Vagina (tissue), 2 donors: ENCODE data around the gene LCAT. TPM values are rescaled to one million over a fixed set of nuclear protein-coding genes. Genes with fewer than 3 reads are reported as not detected.

Source experiments
- DNase-seq, 2 donors: peaks; one replicate each; pipeline ENCODE4 v3.0.0-alpha.2; 2017; ENCODE audit errors: extremely low spot score in 2 of 2
- H3K27ac ChIP-seq: fragments of 200-600 bp; sonication (generic); one replicate; pipeline ENCODE4 v1.5.1; 2019
- H3K27me3 ChIP-seq: fragments of 200-600 bp; sonication (generic); one replicate; pipeline ENCODE4 v1.5.1; 2019
- H3K36me3 ChIP-seq, 2 donors: fragments of 200-600 bp; sonication (generic); one replicate each; pipeline ENCODE4 v1.5.1; 2017 to 2019
- H3K4me1 ChIP-seq: fragments of 200-600 bp; sonication (generic); one replicate; pipeline ENCODE4 v1.5.1; 2019
- H3K4me3 ChIP-seq, 2 donors: fragments of 200-600 bp; sonication (generic); 1 replicate in 1 of 2; 2 replicates in 1 of 2; pipeline ENCODE4 v1.5.1; 2016 to 2019
- H3K9me3 ChIP-seq: fragments of 200-600 bp; sonication (generic); one replicate; pipeline ENCODE4 v1.5.1; 2019
- POLR2A ChIP-seq, 2 donors: fragments of 450-650 bp; IDR thresholded peaks; one replicate each; pipeline ENCODE4 v1.6.1; 2017; ENCODE audit warnings: antibody characterized with exemption in 2 of 2, mild to moderate bottlenecking in 2 of 2, moderate library complexity in 2 of 2
- POLR2AphosphoS5 ChIP-seq, 2 donors: sonication (generic); formaldehyde crosslinking; IDR thresholded peaks; one replicate each; pipeline ENCODE4 v1.9.0; 2017; ENCODE audit warnings: antibody characterized with exemption in 2 of 2, mild to moderate bottlenecking in 2 of 2, low read depth in 1 of 2; ENCODE audit not compliant: insufficient read depth in 1 of 2
- intact Hi-C: fragments of 100-400 bp; cut with DNase I; formaldehyde crosslinking; loops from one replicate; pipeline ENCODE4 v1.15.1; 2023
- total RNA-seq: library from RNA; depleted of rRNA; stranded (reverse); fragments of >200 nt; gene quantifications from one replicate; pipeline ENCODE4 v1.2.3, GENCODE V29; 2016
- TF ChIP-seq, protein P1 (sequence below), 3 experiments: fragments of 450-650 bp in 2 of 3; fragments of 200-600 bp in 1 of 3; sonication (generic) in 1 of 3; IDR thresholded peaks; one replicate each; pipeline ENCODE4 v1.5.1; 2017 to 2019; ENCODE audit warnings: antibody characterized with exemption in 3 of 3, mild to moderate bottlenecking in 2 of 3, moderate library complexity in 2 of 3

The LCAT gene
- total RNA-seq, 1 donor from 2014 or later, result 33.4 TPM

DNA sequence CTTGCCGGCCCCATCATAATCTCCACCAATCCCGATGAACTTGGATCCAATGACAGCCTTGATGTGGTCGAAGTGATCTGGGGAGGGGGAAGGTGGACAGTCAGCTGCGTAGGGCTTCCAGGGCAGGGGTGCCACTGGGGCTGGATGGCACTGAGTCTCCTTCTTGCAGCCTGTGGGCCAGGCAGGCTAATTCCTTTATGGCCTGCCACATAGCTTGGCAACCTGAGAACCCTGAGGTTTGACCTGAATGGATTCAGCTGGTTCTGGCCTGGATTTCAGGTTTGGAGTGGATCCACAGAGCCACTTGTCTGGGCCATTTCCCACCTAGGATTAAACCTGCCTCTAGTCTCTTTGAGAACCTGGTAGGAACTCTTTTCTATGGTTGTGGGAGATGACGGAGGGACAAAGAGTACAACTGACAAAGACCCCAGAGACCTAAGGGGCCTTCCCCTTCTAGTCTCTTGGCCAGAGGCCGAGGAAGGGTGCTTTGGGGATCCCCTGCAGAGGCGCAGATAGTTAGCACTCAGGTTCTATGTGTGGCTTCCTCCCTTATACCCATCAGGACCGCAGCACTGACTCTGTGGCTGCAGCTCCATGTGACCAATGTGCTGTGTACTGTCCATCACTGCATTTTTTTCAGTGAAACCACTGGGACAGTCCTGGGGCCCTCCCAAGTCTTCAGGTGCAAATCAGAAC, 45.5 kb upstream of the LCAT start:
- Histone ChIP-seq H3K9me3 (no peaks in the 10 kb centered on the region), H3K4me1 (peaks cover 13% of the 10 kb centered on the region), H3K36me3 (no peaks in the 10 kb centered on the region), H3K27ac (no peak overlapping the region), H3K4me3 (no peak overlapping the region), H3K27me3 (no peaks in the 10 kb centered on the region)
- TF ChIP-seq POLR2A (IDR thresholded peaks at IDR 0.05) (no peak), POLR2AphosphoS5 (IDR thresholded peaks at IDR 0.05; ENCODE audit: insufficient read depth in 1 of 2, low read depth in 1 of 2) (no peak)
- TF ChIP-seq, protein P1, sequence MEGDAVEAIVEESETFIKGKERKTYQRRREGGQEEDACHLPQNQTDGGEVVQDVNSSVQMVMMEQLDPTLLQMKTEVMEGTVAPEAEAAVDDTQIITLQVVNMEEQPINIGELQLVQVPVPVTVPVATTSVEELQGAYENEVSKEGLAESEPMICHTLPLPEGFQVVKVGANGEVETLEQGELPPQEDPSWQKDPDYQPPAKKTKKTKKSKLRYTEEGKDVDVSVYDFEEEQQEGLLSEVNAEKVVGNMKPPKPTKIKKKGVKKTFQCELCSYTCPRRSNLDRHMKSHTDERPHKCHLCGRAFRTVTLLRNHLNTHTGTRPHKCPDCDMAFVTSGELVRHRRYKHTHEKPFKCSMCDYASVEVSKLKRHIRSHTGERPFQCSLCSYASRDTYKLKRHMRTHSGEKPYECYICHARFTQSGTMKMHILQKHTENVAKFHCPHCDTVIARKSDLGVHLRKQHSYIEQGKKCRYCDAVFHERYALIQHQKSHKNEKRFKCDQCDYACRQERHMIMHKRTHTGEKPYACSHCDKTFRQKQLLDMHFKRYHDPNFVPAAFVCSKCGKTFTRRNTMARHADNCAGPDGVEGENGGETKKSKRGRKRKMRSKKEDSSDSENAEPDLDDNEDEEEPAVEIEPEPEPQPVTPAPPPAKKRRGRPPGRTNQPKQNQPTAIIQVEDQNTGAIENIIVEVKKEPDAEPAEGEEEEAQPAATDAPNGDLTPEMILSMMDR (IDR thresholded peaks at IDR 0.05), result no peak
- DNase-seq, result no peak
- intact Hi-C loops, result no loop called here

GRCh38 chr16:67988675-67989074, 44.8 kb upstream of the LCAT start:
- TF ChIP-seq POLR2A (IDR thresholded peaks at IDR 0.05), result no peak
- TF ChIP-seq, protein P1 (IDR thresholded peaks at IDR 0.05), result no peak
- no peak for TF ChIP-seq POLR2AphosphoS5 (IDR thresholded peaks at IDR 0.05; ENCODE audit: insufficient read depth in 1 of 2, low read depth in 1 of 2)
- DNase-seq, result no peak
- no peak overlapping the region for H3K27ac ChIP-seq
- no peaks in the 10 kb centered on the region for H3K27me3 ChIP-seq
- intact Hi-C loops, result no loop called here
- no peaks in the 10 kb centered on the region for H3K36me3 ChIP-seq
- no peak overlapping the region for H3K4me3 ChIP-seq
- peaks cover 10% of the 10 kb centered on the region for H3K4me1 ChIP-seq
- no peaks in the 10 kb centered on the region for H3K9me3 ChIP-seq

GRCh38 chr16:67987460-67988160, 43.7 kb upstream of the LCAT start:
- no peak overlapping the region for H3K27ac ChIP-seq
- TF ChIP-seq POLR2AphosphoS5 (IDR thresholded peaks at IDR 0.05; ENCODE audit: insufficient read depth in 1 of 2, low read depth in 1 of 2) (no peak), POLR2A (IDR thresholded peaks at IDR 0.05) (no peak)
- TF ChIP-seq, protein P1 (IDR thresholded peaks at IDR 0.05), result no peak

DNA sequence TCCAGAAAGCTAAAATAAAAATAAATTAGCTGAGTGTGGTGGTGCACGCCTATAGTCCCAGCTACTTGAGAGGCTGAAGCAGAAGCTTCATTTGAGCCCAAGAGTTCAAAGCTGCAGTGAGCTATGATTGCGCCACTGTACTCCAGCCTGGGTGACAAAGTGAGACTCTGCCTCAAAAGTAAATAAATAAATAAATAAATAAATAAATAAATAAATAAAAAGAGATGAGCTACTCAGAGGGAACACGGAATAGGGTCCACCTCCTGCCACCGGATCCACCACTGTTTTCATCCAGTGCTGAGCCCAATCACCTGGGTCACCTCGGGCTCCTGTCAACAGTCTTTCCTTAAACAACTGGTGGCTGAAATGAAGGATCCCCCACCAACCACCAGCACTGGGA, 43.0 kb upstream of the LCAT start:
- Histone ChIP-seq H3K4me1 (no peaks in the 10 kb centered on the region), H3K27me3 (no peaks in the 10 kb centered on the region), H3K36me3 (no peaks in the 10 kb centered on the region), H3K9me3 (no peaks in the 10 kb centered on the region), H3K27ac (no peak overlapping the region), H3K4me3 (no peak overlapping the region)
- TF ChIP-seq POLR2AphosphoS5 (IDR thresholded peaks at IDR 0.05; ENCODE audit: insufficient read depth in 1 of 2, low read depth in 1 of 2), result no peak
- TF ChIP-seq, protein P1 (IDR thresholded peaks at IDR 0.05), result no peak
- intact Hi-C loops, result no loop called here
- no peak for DNase-seq

More at GRCh38 chr16:67987460-67988160, 43.7 kb upstream of the LCAT start:
- H3K9me3 ChIP-seq, result no peaks in the 10 kb centered on the region
- H3K36me3 ChIP-seq, result no peaks in the 10 kb centered on the region
- intact Hi-C loops, result no loop called here
- DNase-seq, result no peak
- no peak overlapping the region for H3K4me3 ChIP-seq
- no peaks in the 10 kb centered on the region for H3K27me3 ChIP-seq
- no peaks in the 10 kb centered on the region for H3K4me1 ChIP-seq
